T-cell (primary cell): ENCODE results near the gene PHF2. TPM values are rescaled to one million over a fixed set of nuclear protein-coding genes. Genes with fewer than 3 reads are reported as not detected.

Experiments used
- ATAC-seq, 4 experiments: fragments of 200-7000 bp in 3 of 4; fragments of 150-1000 bp in 1 of 4; cut with Tn5 transposase; replicated peaks in 1 of 4; 1 replicate in 3 of 4; 2 replicates in 1 of 4; pipeline ENCODE4 v1.10.0; 2021; ENCODE audit warnings: moderate library complexity in 3 of 4, mild to moderate bottlenecking in 2 of 4, moderate number of reproducible peaks in 1 of 4
- CTCF ChIA-PET, 2 donors: fragments of 300-600 bp; sonication (Branson Sonifier 250); formaldehyde crosslinking; loops; one replicate each; lab custom pipeline; 2022; ENCODE audit warnings: antibody characterized with exemption in 2 of 2; lab: Charles Lee
- POLR2A ChIA-PET, 2 donors: fragments of 300-600 bp; sonication (Branson Sonifier 250); formaldehyde crosslinking; loops; one replicate each; lab custom pipeline; 2022; ENCODE audit warnings: antibody characterized with exemption in 2 of 2; lab: Charles Lee
- DNase-seq, 35 experiments: peaks; one replicate each; pipeline versions ENCODE4 v3.0.0 to v3.0.0-alpha.2; 2013 to 2023
- H3K27ac ChIP-seq: one replicate; pipeline ENCODE4 v1.5.1; 2013; ENCODE audit warnings: low read length
- H3K27me3 ChIP-seq, 2 experiments: replicated peaks in 1 of 2; 1 replicate in 1 of 2; 2 replicates in 1 of 2; pipeline versions ENCODE4 v1.6.1 to v1.7.0; 2013; ENCODE audit warnings: low read length in 1 of 2, mixed read lengths in 1 of 2; ENCODE audit not compliant: control insufficient read depth in 2 of 2, insufficient read depth in 2 of 2; ENCODE audit errors: extremely low read depth in 1 of 2
- H3K36me3 ChIP-seq, 2 donors: 1 replicate in 1 of 2; 2 replicates in 1 of 2; pipeline versions ENCODE4 v1.6.1 to v1.7.0; 2013; ENCODE audit warnings: low read length in 1 of 2; ENCODE audit not compliant: control insufficient read depth in 2 of 2, insufficient read depth in 1 of 2; ENCODE audit errors: extremely low read depth in 1 of 2
- H3K4me1 ChIP-seq, 2 experiments: 1 replicate in 1 of 2; 2 replicates in 1 of 2; pipeline versions ENCODE4 v1.6.1 to v1.7.0; 2013; ENCODE audit warnings: low read length in 2 of 2, mixed read lengths in 1 of 2; ENCODE audit not compliant: insufficient read depth in 2 of 2, control insufficient read depth in 1 of 2; ENCODE audit errors: extremely low read depth in 1 of 2
- H3K4me3 ChIP-seq, 2 donors: 1 replicate in 1 of 2; 2 replicates in 1 of 2; pipeline versions ENCODE4 v1.5.1 to v1.7.0; 2013; ENCODE audit warnings: mild to moderate bottlenecking in 2 of 2, low read length in 1 of 2, moderate library complexity in 1 of 2; ENCODE audit not compliant: control insufficient read depth in 1 of 2; ENCODE audit errors: extremely low read depth in 1 of 2
- H3K9me3 ChIP-seq: 2 replicates; pipeline ENCODE4 v1.7.0; 2013
- H3K27ac Mint-ChIP-seq, 2 donors: one replicate each; pipeline ENCODE4 v1.8.0; 2020 to 2021; ENCODE audit warnings: mild to moderate bottlenecking in 2 of 2, mixed read lengths in 2 of 2
- H3K27me3 Mint-ChIP-seq, 2 donors: one replicate each; pipeline ENCODE4 v1.8.0; 2021 to 2022; ENCODE audit warnings: mixed read lengths in 2 of 2
- H3K36me3 Mint-ChIP-seq: one replicate; pipeline ENCODE4 v1.8.0; 2021; ENCODE audit warnings: mixed read lengths
- H3K4me1 Mint-ChIP-seq, 3 donors: one replicate each; pipeline ENCODE4 v1.8.0; 2020 to 2022; ENCODE audit warnings: mixed read lengths in 3 of 3, mild to moderate bottlenecking in 1 of 3
- H3K4me3 Mint-ChIP-seq, 3 donors: one replicate each; pipeline ENCODE4 v1.8.0; 2020 to 2022; ENCODE audit warnings: mild to moderate bottlenecking in 3 of 3, mixed read lengths in 3 of 3, moderate library complexity in 3 of 3
- H3K9me3 Mint-ChIP-seq, 3 donors: one replicate each; pipeline ENCODE4 v1.8.0; 2020 to 2022; ENCODE audit warnings: mixed read lengths in 3 of 3
- WGBS: methylation state at CpG from one replicate; pipeline ENCODE4 v1.1.5; 2013; ENCODE audit warnings: missing lambda C conversion rate; ENCODE audit not compliant: insufficient coverage; 5-methylcytosine and 5-hydroxymethylcytosine counted together
- total RNA-seq, 35 experiments: library from RNA in 6 of 35; stranded (reverse) in 6 of 35; fragments of 120-200 nt in 1 of 35; gene quantifications; one replicate each; pipeline versions ENCODE4 v1.2.1 to v1.2.4 and lab custom pipeline; 2013 to 2026

The PHF2 gene
- total RNA-seq, 5 donors from 2014 or later (not counting 1 experiment from before 2014, with no cell fraction given): 24.6 to 38.5 (median 34.6) TPM

GRCh38 chr9:93645921-93646639 lies 69.7 kb downstream of the PHF2 start:
- H3K36me3 ChIP-seq: peaks cover 34 to 65% of the 10 kb centered on the region in 2 donors
- ATAC-seq: no peak

DNA sequence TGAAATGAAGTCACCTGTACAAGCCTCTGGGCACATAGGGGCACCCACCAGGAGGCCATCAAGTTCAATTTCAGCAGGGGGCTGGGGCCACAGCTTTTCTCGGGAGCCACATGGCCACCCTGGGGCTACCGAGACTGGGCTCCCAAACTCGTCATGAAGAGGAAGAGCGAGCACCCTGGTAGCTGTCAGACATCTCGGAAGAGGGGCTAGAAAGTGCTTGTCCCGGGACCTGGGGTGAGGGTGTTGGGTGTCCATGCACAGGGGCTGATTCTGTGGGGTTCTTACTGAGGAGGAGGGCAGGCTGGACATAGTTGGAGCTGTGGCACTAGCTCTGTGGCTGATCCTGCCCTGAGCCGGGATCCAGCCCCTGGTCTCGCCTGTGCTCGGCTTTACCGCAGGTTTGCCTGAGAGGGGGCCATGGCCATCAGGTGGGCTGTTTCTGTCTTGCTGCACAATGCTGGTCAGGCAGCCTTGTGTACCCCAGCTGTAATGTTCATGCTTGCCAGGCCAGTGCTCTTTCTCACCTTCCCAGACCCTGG lies 70.3 kb downstream of the PHF2 start:
- H3K4me1 Mint-ChIP-seq: no peaks in the 10 kb centered on the region
- Histone ChIP-seq H3K9me3 (no peaks in the 10 kb centered on the region), H3K27me3 (peaks cover 0 to 2% of the 10 kb centered on the region in 2 experiments), H3K4me3 (no peak overlapping the region), H3K27ac (no peak overlapping the region), H3K36me3 (peaks cover 34 to 72% of the 10 kb centered on the region in 2 donors), H3K4me1 (no peaks in the 10 kb centered on the region)
- H3K27me3 Mint-ChIP-seq: no peaks in the 10 kb centered on the region
- 96% methylated on average over 9 of the region's 10 CpGs for WGBS
- ChIA-PET POLR2A (no interaction called here), CTCF (no interaction called here)
- DNase-seq: peak in 3 of 35 experiments; percentile 2 to 17 (median 12)
- ATAC-seq: no peak
- H3K4me3 Mint-ChIP-seq: no peak overlapping the region
- no peaks in the 10 kb centered on the region for H3K9me3 Mint-ChIP-seq
- H3K27ac Mint-ChIP-seq: no peak overlapping the region
- H3K36me3 Mint-ChIP-seq: peaks cover 38% of the 10 kb centered on the region

More at GRCh38 chr9:93645921-93646639, 69.7 kb downstream of the PHF2 start:
- POLR2A ChIA-PET: no interaction called here
- Mint-ChIP-seq H3K4me3 (no peak overlapping the region), H3K27ac (no peak overlapping the region), H3K9me3 (no peaks in the 10 kb centered on the region), H3K36me3 (peaks cover 37% of the 10 kb centered on the region), H3K27me3 (no peaks in the 10 kb centered on the region), H3K4me1 (no peaks in the 10 kb centered on the region)
- peaks cover 0 to 2% of the 10 kb centered on the region in 2 experiments for H3K27me3 ChIP-seq
- no peak overlapping the region for H3K4me3 ChIP-seq
- CTCF ChIA-PET: no interaction called here
- H3K9me3 ChIP-seq: no peaks in the 10 kb centered on the region
- H3K27ac ChIP-seq: no peak overlapping the region
- peak in 3 of 35 experiments; percentile 2 to 21 (median 3) for DNase-seq
- WGBS: 95% methylated on average over 9 of the region's 12 CpGs
- H3K4me1 ChIP-seq: no peaks in the 10 kb centered on the region

- ATAC-seq: no peak
- 93% methylated on average over 2 of the region's 5 CpGs for WGBS
- Mint-ChIP-seq H3K36me3 (peaks cover 39% of the 10 kb centered on the region), H3K9me3 (no peaks in the 10 kb centered on the region), H3K4me3 (no peak overlapping the region), H3K27me3 (no peaks in the 10 kb centered on the region), H3K4me1 (no peaks in the 10 kb centered on the region), H3K27ac (no peak overlapping the region)
- peak in 2 of 35 experiments; percentile 9 to 18 for DNase-seq
- H3K4me1 ChIP-seq: no peaks in the 10 kb centered on the region
- no peak overlapping the region for H3K4me3 ChIP-seq
- no peak overlapping the region for H3K27ac ChIP-seq
- H3K27me3 ChIP-seq: peaks cover 0 to 2% of the 10 kb centered on the region in 2 experiments
- POLR2A ChIA-PET: no interaction called here
- H3K9me3 ChIP-seq: no peaks in the 10 kb centered on the region
- CTCF ChIA-PET: no interaction called here
- H3K36me3 ChIP-seq: peaks cover 38 to 77% of the 10 kb centered on the region in 2 donors
These were observed 71.8 kb downstream of the PHF2 start for GRCh38 chr9:93648181-93648580.

DNA sequence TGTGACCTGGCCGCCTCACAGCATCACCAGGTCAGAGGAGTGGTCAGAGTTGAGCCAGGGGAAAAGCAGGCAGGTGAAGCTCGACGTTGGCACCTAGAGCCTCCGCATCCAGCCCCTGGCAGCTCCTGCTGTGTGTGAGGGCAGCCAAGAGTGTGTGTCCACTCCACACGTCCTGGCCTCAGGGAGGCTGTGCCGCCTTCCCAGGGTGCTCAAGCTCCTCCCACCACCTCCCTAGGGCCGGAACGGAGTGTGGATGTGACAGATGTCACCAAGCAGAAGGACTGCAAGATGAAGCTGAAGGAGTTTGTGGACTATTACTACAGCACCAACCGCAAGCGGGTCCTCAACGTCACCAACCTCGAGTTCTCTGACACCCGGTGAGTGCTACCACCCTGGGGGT lies 72.5 kb downstream of the PHF2 start:
- no peaks in the 10 kb centered on the region for H3K4me1 ChIP-seq
- peaks cover 45 to 77% of the 10 kb centered on the region in 2 donors for H3K36me3 ChIP-seq
- H3K27me3 Mint-ChIP-seq: no peaks in the 10 kb centered on the region
- H3K4me1 Mint-ChIP-seq: no peaks in the 10 kb centered on the region
- no peaks in the 10 kb centered on the region for H3K9me3 ChIP-seq
- H3K4me3 ChIP-seq: no peak overlapping the region
- H3K36me3 Mint-ChIP-seq: peaks cover 37% of the 10 kb centered on the region
- no peaks in the 10 kb centered on the region for H3K9me3 Mint-ChIP-seq
- H3K27ac Mint-ChIP-seq: no peak overlapping the region
- H3K4me3 Mint-ChIP-seq: no peak overlapping the region
- DNase-seq: peak in 3 of 35 experiments; percentile 2 to 17 (median 3)
- ChIA-PET CTCF (no interaction called here), POLR2A (no interaction called here)
- no peak for ATAC-seq
- H3K27me3 ChIP-seq: peaks cover 0 to 2% of the 10 kb centered on the region in 2 experiments
- 90% methylated on average over 2 of the region's 13 CpGs for WGBS
- no peak overlapping the region for H3K27ac ChIP-seq

- Mint-ChIP-seq H3K36me3 (peaks cover 31% of the 10 kb centered on the region), H3K4me1 (no peaks in the 10 kb centered on the region), H3K27me3 (no peaks in the 10 kb centered on the region), H3K27ac (no peak overlapping the region), H3K4me3 (no peak overlapping the region), H3K9me3 (no peaks in the 10 kb centered on the region)
- 94% methylated on average over 19 of the region's 19 CpGs for WGBS
- Histone ChIP-seq H3K4me1 (no peaks in the 10 kb centered on the region), H3K4me3 (no peak overlapping the region), H3K9me3 (no peaks in the 10 kb centered on the region), H3K27me3 (peaks cover 0 to 2% of the 10 kb centered on the region in 2 experiments), H3K36me3 (peaks cover 46 to 77% of the 10 kb centered on the region in 2 donors), H3K27ac (no peak overlapping the region)
- ATAC-seq (no peak), DNase-seq (peak in 3 of 35 experiments; percentile 3 to 4 (median 3))
- POLR2A ChIA-PET: no interaction called here
- CTCF ChIA-PET: no interaction called here
These were observed 73.4 kb downstream of the PHF2 start for GRCh38 chr9:93649610-93650261.

GRCh38 chr9:93650448-93650847 lies 74.1 kb downstream of the PHF2 start:
- Mint-ChIP-seq H3K27me3 (no peaks in the 10 kb centered on the region), H3K9me3 (no peaks in the 10 kb centered on the region), H3K27ac (no peak overlapping the region), H3K36me3 (peaks cover 29% of the 10 kb centered on the region), H3K4me1 (no peaks in the 10 kb centered on the region), H3K4me3 (no peak overlapping the region)
- Histone ChIP-seq H3K27me3 (no peaks in the 10 kb centered on the region), H3K4me1 (no peaks in the 10 kb centered on the region), H3K9me3 (no peaks in the 10 kb centered on the region), H3K36me3 (peaks cover 40 to 73% of the 10 kb centered on the region in 2 donors), H3K27ac (no peak overlapping the region), H3K4me3 (no peak overlapping the region)
- WGBS: 95% methylated on average over 5 of the region's 11 CpGs
- ATAC-seq: no peak
- POLR2A ChIA-PET: no interaction called here
- peak in 3 of 35 experiments; percentile 0 to 7 (median 4) for DNase-seq
- CTCF ChIA-PET: no interaction called here
